Stomach (tissue), 8 donors: ENCODE measurements around the gene ZBTB45. TPM values are rescaled to one million over a fixed set of nuclear protein-coding genes. Genes with fewer than 3 reads are reported as not detected.

ENCODE experiments used
- polyA plus RNA-seq, 3 donors: library from polyadenylated mRNA; stranded (reverse); fragments of 200-250 nt; gene quantifications; one replicate each; pipeline ENCODE4 v1.2.3, GENCODE V29; 2013
- small RNA-seq, 4 donors: library from RNA; depleted of rRNA; stranded (forward); fragments of <200 nt; gene quantifications; one replicate each; pipeline ENCODE3, GENCODE V24; 2016
- total RNA-seq, 5 donors: library from RNA; depleted of rRNA; stranded (reverse); fragments of >200 nt; gene quantifications; one replicate each; pipeline versions ENCODE4 v1.1.0 to v1.2.3, GENCODE V29; 2014 to 2016
- donor health status: healthy with polysubstance abuse.
- donor health status: Bipolar disorder and iron deficiency.
- donor health status: healthy.

Gene ZBTB45
- total and polyA plus RNA-seq, 8 donors, result 2.4 to 49.0 (median 8.2) TPM; not detected in 1

Small RNA genes lying within 50 kb of the gene (small RNA-seq; reads per million reads assigned to genes)
- gene MIR6807 (0 to 0.07 (median 0) reads per million in 4 donors), gene RN7SL525P (0 reads per million in 4 donors), gene RN7SL693P (0 reads per million in 4 donors), gene RNU6-1337P (0 reads per million in 4 donors)

Other genes with a start within 250 kb of the ZBTB45 start
- gene ZNF8, start 240.9 kb downstream of the ZBTB45 start, total RNA-seq, result 1 to 10 TPM; 1.4 to 9.0 (median 4.9) TPM
- gene ZNF8, start 240.9 kb downstream of the ZBTB45 start, polyA plus RNA-seq, result 1 to 10 TPM in 1 of 3 donors, under 1 TPM in 2; 0.81 to 1.1 (median 0.95) TPM
- 10 to 100 TPM; 25.2 to 93.6 (median 48.4) TPM for gene ERVK3-1, start 214.4 kb downstream of the ZBTB45 start, total RNA-seq
- 10 to 100 TPM; 25.0 to 45.1 (median 35.1) TPM for gene ERVK3-1, start 214.4 kb downstream of the ZBTB45 start, polyA plus RNA-seq
- gene ZSCAN22, start 192.8 kb downstream of the ZBTB45 start, total RNA-seq, result 1 to 10 TPM in 3 of 5 donors, under 1 TPM in 1, not detected in 1; 0.45 to 5.2 (median 1.6) TPM
- 1 to 10 TPM in 1 of 3 donors, under 1 TPM in 2; 0.75 to 1.4 (median 0.83) TPM for gene ZSCAN22, start 192.8 kb downstream of the ZBTB45 start, polyA plus RNA-seq
- gene A1BG, start 166.3 kb downstream of the ZBTB45 start, total RNA-seq, result 10 to 100 TPM in 1 of 5 donors, 1 to 10 TPM in 2, not detected in 2; 1.1 to 30.9 (median 1.7) TPM
- 10 to 100 TPM; 19.7 to 61.7 (median 33.8) TPM for gene A1BG, start 166.3 kb downstream of the ZBTB45 start, polyA plus RNA-seq
- gene ZNF497, start 157.1 kb downstream of the ZBTB45 start, total RNA-seq, result 10 to 100 TPM in 1 of 5 donors, 1 to 10 TPM in 2, under 1 TPM in 1, not detected in 1; 0.14 to 12.3 (median 3.2) TPM
- 1 to 10 TPM in 1 of 3 donors, under 1 TPM in 2; 0.12 to 1.0 (median 0.46) TPM for gene ZNF497, start 157.1 kb downstream of the ZBTB45 start, polyA plus RNA-seq
- 1 to 10 TPM in 4 of 5 donors, not detected in 1; 1.8 to 8.5 (median 2.3) TPM for gene ZNF837, start 138.8 kb downstream of the ZBTB45 start, total RNA-seq
- gene ZNF837, start 138.8 kb downstream of the ZBTB45 start, polyA plus RNA-seq, result 1 to 10 TPM; 2.3 to 3.0 (median 2.4) TPM
- 1,000 to 10,000 TPM in 3 of 5 donors, 100 to 1,000 TPM in 2; 801 to 1,605 (median 1,501) TPM for gene RPS5, start 132.5 kb downstream of the ZBTB45 start, total RNA-seq
- 1,000 to 10,000 TPM; 1,495 to 2,322 (median 1,503) TPM for gene RPS5, start 132.5 kb downstream of the ZBTB45 start, polyA plus RNA-seq
- not detected for gene RNF225, start 124.2 kb downstream of the ZBTB45 start, total RNA-seq
- gene RNF225, start 124.2 kb downstream of the ZBTB45 start, polyA plus RNA-seq, result under 1 TPM in 1 of 3 donors, not detected in 2; 0.13 TPM
- 100 to 1,000 TPM in 1 of 5 donors, 10 to 100 TPM in 2, 1 to 10 TPM in 1, not detected in 1; 5.4 to 114 (median 17.2) TPM for gene ZNF584, start 111.2 kb downstream of the ZBTB45 start, total RNA-seq
- gene ZNF584, start 111.2 kb downstream of the ZBTB45 start, polyA plus RNA-seq, result 10 to 100 TPM in 1 of 3 donors, 1 to 10 TPM in 2; 5.6 to 10.8 (median 6.8) TPM
- 1 to 10 TPM; 3.0 to 8.9 (median 6.4) TPM for gene ZNF132, start 79.7 kb downstream of the ZBTB45 start, total RNA-seq
- 1 to 10 TPM in 2 of 3 donors, under 1 TPM in 1; 0.68 to 1.2 (median 1.1) TPM for gene ZNF132, start 79.7 kb downstream of the ZBTB45 start, polyA plus RNA-seq
- 10 to 100 TPM in 1 of 5 donors, 1 to 10 TPM in 2, under 1 TPM in 1, not detected in 1; 0.58 to 12.6 (median 6.5) TPM for gene ZNF324B, start 68.2 kb downstream of the ZBTB45 start, total RNA-seq
- gene ZNF324B, start 68.2 kb downstream of the ZBTB45 start, polyA plus RNA-seq, result 1 to 10 TPM; 1.6 to 2.3 (median 1.7) TPM
- gene ZNF324, start 52.7 kb downstream of the ZBTB45 start, total RNA-seq, result 10 to 100 TPM in 1 of 5 donors, 1 to 10 TPM in 4; 5.8 to 11.9 (median 8.5) TPM
- gene ZNF324, start 52.7 kb downstream of the ZBTB45 start, polyA plus RNA-seq, result 1 to 10 TPM; 1.7 to 3.0 (median 2.3) TPM
- gene ZNF446, start 43.5 kb downstream of the ZBTB45 start, total RNA-seq, result 10 to 100 TPM in 1 of 5 donors, 1 to 10 TPM in 4; 4.6 to 26.1 (median 5.3) TPM
- 10 to 100 TPM in 1 of 3 donors, 1 to 10 TPM in 2; 7.1 to 13.0 (median 9.2) TPM for gene ZNF446, start 43.5 kb downstream of the ZBTB45 start, polyA plus RNA-seq
- 1 to 10 TPM in 3 of 5 donors, under 1 TPM in 1, not detected in 1; 0.87 to 3.3 (median 1.3) TPM for gene SLC27A5, start 7.8 kb downstream of the ZBTB45 start, total RNA-seq
- gene SLC27A5, start 7.8 kb downstream of the ZBTB45 start, polyA plus RNA-seq, result 10 to 100 TPM in 2 of 3 donors, 1 to 10 TPM in 1; 8.4 to 18.4 (median 16.0) TPM
- 100 to 1,000 TPM in 4 of 5 donors, 10 to 100 TPM in 1; 95.5 to 923 (median 243) TPM for gene TRIM28, start 24.3 kb upstream of the ZBTB45 start, total RNA-seq
- gene TRIM28, start 24.3 kb upstream of the ZBTB45 start, polyA plus RNA-seq, result 100 to 1,000 TPM; 143 to 200 (median 171) TPM
- 100 to 1,000 TPM in 2 of 5 donors, 10 to 100 TPM in 3; 55.8 to 260 (median 89.0) TPM for gene CHMP2A, start 35.3 kb upstream of the ZBTB45 start, total RNA-seq
- gene CHMP2A, start 35.3 kb upstream of the ZBTB45 start, polyA plus RNA-seq, result 100 to 1,000 TPM; 195 to 338 (median 235) TPM
- 10 to 100 TPM in 3 of 5 donors, 1 to 10 TPM in 1, not detected in 1; 9.8 to 35.3 (median 27.1) TPM for gene UBE2M, start 38.8 kb upstream of the ZBTB45 start, total RNA-seq
- 10 to 100 TPM; 35.5 to 51.5 (median 41.9) TPM for gene UBE2M, start 38.8 kb upstream of the ZBTB45 start, polyA plus RNA-seq
- gene MZF1, start 53.5 kb upstream of the ZBTB45 start, total RNA-seq, result 10 to 100 TPM; 14.0 to 84.9 (median 68.3) TPM
- 10 to 100 TPM; 16.1 to 33.2 (median 16.5) TPM for gene MZF1, start 53.5 kb upstream of the ZBTB45 start, polyA plus RNA-seq